DMS79 (cell line): Measurements from ENCODE around the gene ROR1.
"Not testable (repeated sequence)": the region's sequence is repeated elsewhere in the genome, so short reads cannot be mapped to it uniquely, and the experiment has no call there.

Experiments
- DNase-seq: peaks from one replicate; lab custom pipeline; 2025; lab: John Stamatoyannopoulos, UW

ROR1 gene

DNA sequence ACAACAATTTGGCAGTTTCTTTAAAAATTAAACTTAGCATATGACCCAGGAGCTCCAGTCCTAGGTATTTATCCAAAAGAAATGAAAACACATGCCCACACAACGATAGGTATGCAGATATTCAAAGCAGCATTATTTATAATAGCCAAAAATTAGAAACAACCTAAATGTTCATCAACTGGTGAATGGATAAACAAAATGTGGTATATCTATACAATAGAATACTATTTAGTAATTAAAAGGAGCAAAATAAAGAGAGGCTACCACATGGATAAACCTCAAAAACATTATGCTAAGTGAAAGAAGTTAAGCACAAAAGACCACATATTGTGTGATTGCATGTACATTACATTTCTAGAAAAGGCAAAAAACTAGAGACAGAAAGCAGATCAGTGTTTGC lies 51.3 kb downstream of the ROR1 start:
- DNase-seq: no peak

DNA sequence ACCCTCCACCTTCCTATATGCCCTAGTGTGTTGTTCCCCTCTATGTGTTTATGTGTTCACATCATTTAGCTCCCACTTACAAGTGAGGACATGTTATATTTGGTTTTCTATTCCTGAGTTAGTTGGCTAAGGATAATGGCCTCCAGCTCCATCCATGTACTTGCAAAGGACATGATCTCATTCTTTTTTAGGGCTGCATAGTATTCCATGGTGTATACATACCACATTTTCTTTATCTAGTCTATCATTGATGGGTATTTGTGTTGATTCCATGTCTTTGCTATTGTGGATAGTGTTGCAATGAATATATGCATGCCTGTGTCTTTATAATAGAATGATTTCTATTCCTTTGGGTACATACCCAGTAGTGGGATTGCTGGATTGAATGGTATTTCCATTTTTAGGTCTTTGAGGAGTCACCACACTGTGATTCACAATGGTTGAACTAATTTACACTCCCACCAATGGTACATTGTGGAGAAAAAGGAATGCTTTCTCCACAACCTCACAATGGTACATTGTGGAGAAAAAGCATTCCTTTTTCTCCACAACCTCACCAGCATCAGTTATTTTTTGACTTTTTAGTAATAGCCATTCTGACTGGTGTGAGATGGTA lies 52.5 kb downstream of the ROR1 start:
- DNase-seq: not testable (repeated sequence)

DNA sequence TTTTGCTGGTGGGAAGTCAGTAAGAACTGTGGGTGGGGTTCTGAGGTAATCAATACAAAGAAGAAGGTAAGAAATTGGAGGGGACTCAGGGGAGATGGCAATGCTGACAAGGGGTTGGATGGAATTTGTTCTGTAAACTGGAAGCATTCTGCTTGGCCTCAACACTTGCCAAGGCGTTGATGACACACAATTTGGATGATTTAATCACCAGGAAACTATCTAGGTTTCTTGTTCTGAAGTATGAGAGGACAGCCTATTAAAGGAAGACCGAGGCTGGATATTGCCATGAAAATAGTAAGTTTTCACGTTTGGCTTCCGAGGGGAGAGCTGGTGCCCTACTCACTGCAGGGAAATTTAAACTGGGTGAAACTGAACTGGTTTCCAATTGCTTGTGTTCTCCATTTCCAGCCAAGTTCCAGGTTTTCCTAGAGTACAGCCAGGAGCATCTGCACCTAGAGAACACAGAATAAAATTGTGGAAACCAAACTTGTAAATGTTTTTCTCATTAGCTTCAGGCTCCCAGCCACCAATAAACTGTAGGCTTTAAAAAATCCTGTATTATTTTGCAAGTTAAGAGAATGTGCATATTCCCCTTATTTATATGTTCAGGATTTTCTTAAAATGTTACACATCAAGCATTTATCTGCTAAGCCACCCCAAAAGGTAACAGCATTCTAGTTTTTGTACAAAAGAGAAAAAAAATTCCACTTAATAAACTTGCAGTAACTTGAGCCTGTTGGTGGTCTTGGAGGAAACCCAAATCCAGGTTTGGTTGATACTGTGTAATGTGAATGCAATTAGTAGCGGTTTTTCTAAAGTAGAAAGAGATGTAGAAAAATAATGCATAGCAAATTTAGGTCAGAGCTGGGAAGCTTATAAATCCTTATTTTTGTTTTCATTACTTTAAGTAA lies 53.8 kb downstream of the ROR1 start:
- no peak for DNase-seq

GRCh38 chr1:63828322-63829044 lies 54.7 kb downstream of the ROR1 start:
- no peak for DNase-seq

DNA sequence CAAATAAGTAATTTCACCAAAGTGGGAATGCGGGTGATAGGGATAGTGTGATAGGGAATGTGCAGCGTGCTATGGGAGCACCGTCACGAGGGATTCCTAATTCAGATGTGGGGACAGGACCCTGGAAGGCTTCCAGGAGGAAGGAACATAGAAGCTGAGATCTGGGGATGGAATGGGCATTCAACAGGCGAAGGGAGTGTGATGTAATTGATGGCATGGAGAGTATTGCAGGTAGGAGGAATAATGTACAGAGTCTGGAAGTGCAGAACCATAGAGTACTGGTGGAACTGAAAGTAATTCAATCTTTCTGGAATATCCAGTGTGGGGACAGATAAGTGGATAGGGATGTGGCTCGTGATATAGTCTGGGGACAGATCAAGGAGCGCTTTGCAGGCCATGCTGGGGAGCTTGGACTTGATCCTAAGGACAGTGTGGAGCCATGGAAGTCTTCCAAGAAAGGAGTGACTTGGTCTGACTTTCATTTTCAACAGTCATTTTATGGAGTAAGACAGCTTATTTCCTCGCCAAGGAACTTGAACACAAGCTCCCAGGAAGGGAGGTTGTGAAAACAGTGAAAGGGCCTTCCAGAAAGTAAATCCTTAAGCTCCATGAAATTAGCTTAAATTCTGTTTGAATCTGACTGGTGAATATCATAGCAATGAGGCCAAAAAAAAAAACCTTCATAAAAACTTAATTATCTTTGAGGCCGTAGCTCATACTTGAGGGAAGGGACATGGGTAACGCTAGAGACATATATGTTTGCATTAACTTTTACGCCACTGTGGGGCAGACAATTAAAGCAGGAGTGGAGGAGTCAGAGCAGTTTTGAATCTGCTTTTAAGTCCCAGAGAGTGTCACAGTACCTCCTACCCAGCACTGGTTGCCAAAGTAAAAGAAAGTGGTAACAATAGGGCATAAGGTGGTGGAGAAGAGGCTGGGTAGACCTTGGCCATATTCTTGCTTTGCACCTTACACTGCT lies 55.8 kb downstream of the ROR1 start:
- DNase-seq: no peak

DNA sequence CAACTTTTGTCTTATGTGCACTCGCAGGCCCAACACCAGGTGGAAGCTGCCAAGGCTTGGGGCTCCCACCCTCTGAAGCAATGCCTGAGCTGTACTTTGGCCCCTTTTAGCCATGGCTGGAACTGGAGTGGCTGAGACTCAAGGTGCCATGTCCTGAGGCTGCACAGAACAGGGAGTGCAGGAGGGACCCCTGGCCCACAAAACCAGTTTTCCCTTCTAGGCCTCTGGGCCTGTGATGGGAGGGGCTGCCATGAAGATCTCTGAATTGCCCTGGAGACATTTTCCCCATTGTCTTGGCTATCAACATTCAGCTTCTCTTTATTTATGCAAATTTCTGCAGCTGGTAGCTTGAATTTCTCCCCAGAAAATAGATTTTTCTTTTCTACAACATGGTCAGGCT lies 57.6 kb downstream of the ROR1 start:
- no peak for DNase-seq

- no peak for DNase-seq
Observed at GRCh38 chr1:63833363-63834119, 59.7 kb downstream of the ROR1 start.

DNA sequence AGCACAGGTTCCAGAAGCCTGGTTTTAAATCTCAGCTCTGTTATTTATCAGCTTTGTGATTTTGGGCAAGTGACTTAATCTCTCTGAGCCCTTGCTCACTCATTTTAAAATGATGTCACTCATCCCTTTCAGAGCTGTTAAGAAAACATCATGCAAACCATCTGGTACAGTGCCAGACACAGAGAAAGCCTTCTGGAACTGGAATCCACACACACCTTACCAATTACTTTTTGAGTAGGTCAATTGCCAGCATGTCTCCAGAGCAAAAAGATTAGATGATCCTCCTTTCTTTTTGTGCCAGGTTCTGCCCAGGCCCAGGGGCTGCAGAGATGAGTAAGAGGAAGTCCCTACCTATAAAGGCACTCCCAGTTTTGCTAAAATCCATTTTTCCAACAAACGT lies 61.3 kb downstream of the ROR1 start:
- DNase-seq: no peak

DNA sequence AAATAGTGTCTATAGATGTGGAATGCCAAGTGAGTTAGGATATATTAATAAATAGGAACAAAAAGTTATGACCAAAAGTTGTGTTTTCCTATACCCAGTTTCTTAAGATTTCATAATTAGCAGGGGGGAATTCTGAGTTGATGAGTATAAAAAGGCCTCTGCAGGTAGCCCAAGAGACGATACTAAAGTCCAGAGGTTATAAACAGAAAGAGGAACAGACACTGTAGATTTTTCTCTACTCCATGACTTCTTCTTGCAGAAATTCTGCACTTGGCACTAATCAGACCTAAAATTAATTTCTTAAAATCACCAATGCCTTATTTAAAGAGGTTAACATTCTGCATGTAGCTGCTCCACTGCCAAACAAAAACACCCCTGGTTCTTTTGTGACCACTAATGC lies 62.6 kb downstream of the ROR1 start:
- no peak for DNase-seq

DNA sequence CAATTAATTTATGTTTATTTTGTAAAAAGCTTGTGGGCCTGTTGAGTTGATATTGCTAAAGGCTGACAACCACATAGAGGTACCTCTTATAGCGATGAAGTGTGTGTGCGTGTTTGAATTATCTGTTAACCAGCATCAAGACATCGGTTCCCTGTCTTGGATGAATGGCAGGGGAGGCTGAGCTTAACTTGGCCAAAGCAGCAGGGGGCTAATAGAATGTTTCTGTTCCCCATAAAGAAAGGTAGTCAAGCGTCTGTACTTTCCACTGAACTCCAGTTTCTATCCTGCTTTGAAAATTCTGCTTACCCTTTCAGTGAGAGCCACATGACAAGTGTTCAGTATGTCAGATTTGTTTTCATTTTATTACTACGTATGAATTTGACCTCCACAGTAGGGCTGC lies 63.0 kb downstream of the ROR1 start:
- DNase-seq: no peak

GRCh38 chr1:63843010-63843409 lies 69.2 kb downstream of the ROR1 start:
- DNase-seq: no peak

- DNase-seq: no peak
Observed at GRCh38 chr1:63843884-63844283, 70.1 kb downstream of the ROR1 start.

- no peak for DNase-seq
Observed at GRCh38 chr1:63845346-63845745, 71.5 kb downstream of the ROR1 start.

- DNase-seq: no peak
Observed at GRCh38 chr1:63847308-63847910, 73.6 kb downstream of the ROR1 start.

DNA sequence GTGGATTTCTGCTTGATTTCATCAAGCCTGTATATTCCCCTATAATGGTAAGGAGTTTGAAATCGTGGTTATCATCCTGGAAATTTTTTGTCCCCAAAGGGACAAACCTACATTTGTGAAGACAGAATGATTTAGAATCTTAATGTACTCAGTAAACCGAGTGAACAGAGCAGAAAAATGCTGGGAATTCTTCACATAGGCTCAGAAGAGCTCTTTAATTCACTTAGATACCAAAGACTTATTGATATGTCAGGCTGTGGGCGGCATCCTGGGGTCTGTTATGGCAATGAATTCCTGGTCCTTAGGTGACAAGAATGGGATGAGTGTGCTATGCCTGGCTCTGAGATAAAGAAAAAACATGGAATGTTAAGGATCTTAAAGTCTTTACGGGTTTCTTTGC lies 74.9 kb downstream of the ROR1 start:
- DNase-seq: no peak

DNA sequence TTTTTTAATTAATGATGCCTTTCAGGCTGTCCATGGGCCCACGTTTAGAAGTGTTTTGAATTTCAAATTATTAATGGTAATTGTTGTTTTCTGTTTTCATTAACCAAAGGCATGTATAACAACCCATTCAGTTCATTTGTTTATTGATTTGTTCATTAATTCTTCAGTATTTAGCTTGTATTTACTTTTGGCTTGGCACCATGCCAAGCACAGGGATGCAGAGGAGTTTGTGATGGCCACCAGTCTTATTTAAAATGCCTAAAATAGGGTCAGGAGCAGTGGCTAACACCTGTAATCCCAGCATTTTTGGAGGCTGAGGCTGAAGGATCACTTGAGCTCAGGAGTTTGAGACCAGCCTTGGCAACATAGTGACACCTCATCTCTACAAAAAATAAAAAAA lies 75.3 kb downstream of the ROR1 start:
- no peak for DNase-seq

DNA sequence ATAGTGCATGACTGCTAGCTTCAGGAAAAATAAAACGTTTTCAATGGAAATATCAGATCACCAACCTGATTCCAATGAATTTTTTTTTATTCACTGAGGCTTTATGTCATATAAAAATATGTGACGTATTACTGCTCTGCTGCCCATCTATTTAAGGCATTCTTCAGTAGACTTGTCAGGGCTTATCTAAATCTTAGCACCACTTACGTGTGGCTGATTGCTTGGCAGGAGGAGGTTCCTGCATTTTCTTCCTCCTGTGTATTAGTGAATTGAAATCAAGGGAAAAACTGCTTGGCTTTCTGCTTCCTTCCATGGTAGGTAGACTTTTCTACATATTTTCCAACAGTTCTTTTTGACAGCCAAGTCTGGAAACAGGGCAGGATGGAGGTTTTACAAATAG lies 80.3 kb downstream of the ROR1 start:
- DNase-seq: no peak

DNA sequence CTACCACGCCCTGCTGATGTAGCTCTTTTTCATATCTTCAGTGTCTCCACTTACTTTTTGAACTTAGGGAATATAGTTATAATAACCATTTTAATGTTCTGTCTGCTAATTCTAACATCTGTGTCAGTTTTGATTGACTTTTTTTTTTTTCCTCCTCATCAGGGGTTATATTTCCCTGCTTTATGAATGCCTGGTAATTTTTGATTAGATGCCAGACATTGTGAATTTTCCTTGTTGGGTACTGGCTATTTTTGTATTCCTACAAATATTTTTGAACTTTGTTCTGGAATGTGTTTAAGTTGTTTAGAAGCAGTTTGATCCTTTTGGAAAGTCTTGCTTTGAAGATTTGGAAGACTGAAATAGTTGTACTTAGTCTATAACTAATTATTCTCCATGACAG lies 82.1 kb downstream of the ROR1 start:
- no peak for DNase-seq

DNA sequence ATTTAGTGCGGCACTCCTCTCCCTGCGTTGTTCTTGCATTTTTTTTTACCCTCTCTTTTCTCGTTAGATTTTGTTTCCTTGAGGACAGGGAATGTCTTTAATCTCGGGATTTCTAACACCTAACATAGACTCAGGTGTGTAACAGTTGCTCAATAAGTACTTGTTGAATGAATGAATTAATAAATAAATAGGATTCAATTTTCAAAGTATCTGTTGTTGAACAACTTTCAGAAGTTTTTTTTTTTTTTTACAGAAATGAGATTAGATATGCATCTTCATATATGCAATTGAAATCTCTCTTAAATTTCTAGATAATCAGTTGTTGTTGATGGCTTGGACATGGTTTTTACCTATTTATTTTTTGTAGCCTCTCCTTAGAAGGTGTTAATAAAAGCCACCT lies 83.1 kb downstream of the ROR1 start:
- DNase-seq: no peak

DNA sequence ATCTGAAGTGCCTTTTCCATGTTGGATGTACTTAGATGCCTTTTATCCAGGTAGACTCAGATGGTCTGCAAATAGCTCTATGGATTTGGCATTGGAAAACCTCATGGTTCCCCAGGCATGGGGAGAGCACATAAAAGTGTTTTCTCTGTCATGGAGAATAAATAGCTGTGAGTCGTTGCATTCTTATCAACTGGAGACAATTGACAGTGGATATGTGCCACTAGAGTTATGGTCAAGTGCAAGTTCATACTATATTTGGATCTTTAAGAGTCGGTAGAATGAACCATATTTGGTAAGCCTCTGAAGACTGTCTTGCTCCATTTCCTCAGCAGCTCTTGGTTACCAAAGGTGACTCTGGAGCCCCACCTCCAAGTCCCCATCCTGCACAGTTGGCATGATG lies 83.7 kb downstream of the ROR1 start:
- DNase-seq: no peak

DNA sequence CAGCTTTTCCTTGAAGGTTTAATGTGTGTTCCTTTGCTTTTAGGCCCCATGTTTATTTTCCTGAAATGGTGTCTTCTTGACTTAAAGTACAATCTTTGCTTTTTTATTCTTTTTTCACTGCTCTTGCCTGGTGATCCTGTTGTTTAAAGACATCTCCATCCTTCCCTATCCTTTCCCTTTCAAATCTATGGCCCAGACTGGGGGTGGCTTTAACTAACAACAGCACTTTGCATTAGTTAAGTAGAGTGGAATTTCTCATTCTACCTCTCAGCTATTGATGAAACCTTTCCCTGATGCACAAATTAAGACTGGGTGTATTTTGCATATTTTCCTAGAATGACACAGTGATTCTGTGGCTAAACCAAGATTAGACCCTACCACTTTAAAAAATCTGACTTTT lies 84.3 kb downstream of the ROR1 start:
- DNase-seq: no peak
